ENCODE results near the gene SPDYE5.
"Not testable (repeated sequence)": the region's sequence is repeated elsewhere in the genome, so short reads cannot be mapped to it uniquely, and the experiment has no call there.

GRCh38 chr7:75492020-75492419 lies at the start of gene SPDYE5:
- not testable (repeated sequence) for TF ChIP-seq POLR2A, CTCF (IDR thresholded peaks at IDR 0.05)

All from heart left ventricle (tissue), 13 donors.